ENCODE results near the gene PSMC3. TPM values are rescaled to one million over a fixed set of nuclear protein-coding genes. Genes with fewer than 3 reads are reported as not detected.

PSMC3 gene
- total RNA-seq, 1 experiment from 2014 or later: 181 TPM

GRCh38 chr11:47451436-47451835 lies 25.2 kb upstream of the PSMC3 start:
- Histone ChIP-seq H3K9me3 (ENCODE audit: control insufficient read depth, insufficient read depth, low read depth, low read length) (no peaks in the 10 kb centered on the region), H3K4me1 (ENCODE audit: control insufficient read depth, insufficient read depth, low read length) (no peaks in the 10 kb centered on the region), H3K27me3 (ENCODE audit: control insufficient read depth, insufficient read depth, low read length) (no peaks in the 10 kb centered on the region), H3K4me3 (ENCODE audit: low read depth in 2 of 2, low read length in 2 of 2) (no peak overlapping the region), H3K36me3 (ENCODE audit: control insufficient read depth, insufficient read depth, low read length) (no peaks in the 10 kb centered on the region), H3K27ac (ENCODE audit: low read length) (no peak overlapping the region)
- in situ Hi-C loops (cut with HindIII; ENCODE audit: low pct_unique_long_range_greater_than_20kb, low sequenced_read_pairs) (no loop called here), intact Hi-C loops (cut with micrococcal nuclease; ENCODE audit: unreplicated experiment) (loop anchor here (5.0 kb wide), 1 partner anchor 79 kb away; no protein-coding TSS in a partner anchor)
- DNase-seq (ENCODE audit: low read depth, low spot score): no peak
- TF ChIP-seq TCF7L2 (IDR thresholded peaks at IDR 0.05; ENCODE audit: low read depth, low read length): no peak
- no peak for TF ChIP-seq POLR2AphosphoS5 (IDR thresholded peaks at IDR 0.05; ENCODE audit: low read depth, low read length)
- no peak for TF ChIP-seq SIN3A (IDR thresholded peaks at IDR 0.05; ENCODE audit: borderline replicate concordance, insufficient read depth, low read depth, low read length)
- no peak for TF ChIP-seq CTCF (IDR thresholded peaks at IDR 0.05)
- TF ChIP-seq REST (IDR thresholded peaks at IDR 0.05; ENCODE audit: insufficient read depth in 1 of 2, low read depth in 2 of 2, low read length in 1 of 2): no peak
- POLR2A ChIA-PET: interaction anchor here (0.6 kb wide), 1 partner anchor 134 kb away, joined by 7 read pairs; no protein-coding TSS in a partner anchor
- CTCF ChIA-PET: no interaction called here
- no TSS peak for BruUV-seq (replicated peaks)
- no peak for ATAC-seq

- in situ Hi-C loops (cut with HindIII; ENCODE audit: low pct_unique_long_range_greater_than_20kb, low sequenced_read_pairs): no loop called here
- no peak overlapping the region for H3K27ac ChIP-seq (ENCODE audit: low read length)
- H3K4me3 ChIP-seq (ENCODE audit: low read depth in 2 of 2, low read length in 2 of 2): no peak overlapping the region
- ATAC-seq (no peak), DNase-seq (ENCODE audit: low read depth, low spot score) (no peak)
- no peaks in the 10 kb centered on the region for H3K36me3 ChIP-seq (ENCODE audit: control insufficient read depth, insufficient read depth, low read length)
- H3K9me3 ChIP-seq (ENCODE audit: control insufficient read depth, insufficient read depth, low read depth, low read length): no peaks in the 10 kb centered on the region
- no peaks in the 10 kb centered on the region for H3K27me3 ChIP-seq (ENCODE audit: control insufficient read depth, insufficient read depth, low read length)
- TF ChIP-seq TCF7L2 (IDR thresholded peaks at IDR 0.05; ENCODE audit: low read depth, low read length) (no peak), POLR2AphosphoS5 (IDR thresholded peaks at IDR 0.05; ENCODE audit: low read depth, low read length) (no peak), REST (IDR thresholded peaks at IDR 0.05; ENCODE audit: insufficient read depth in 1 of 2, low read depth in 2 of 2, low read length in 1 of 2) (no peak), CTCF (IDR thresholded peaks at IDR 0.05) (no peak)
- no peaks in the 10 kb centered on the region for H3K4me1 ChIP-seq (ENCODE audit: control insufficient read depth, insufficient read depth, low read length)
- intact Hi-C loops (cut with micrococcal nuclease; ENCODE audit: unreplicated experiment): no loop called here
- CTCF ChIA-PET: no interaction called here
- POLR2A ChIA-PET: no interaction called here
- no TSS peak for BruUV-seq (replicated peaks)
These were observed 23.3 kb upstream of the PSMC3 start for GRCh38 chr11:47449541-47449940.
